ENCODE results near the gene SENP6.
"Not testable (repeated sequence)": the region's sequence is repeated elsewhere in the genome, so short reads cannot be mapped to it uniquely, and the experiment has no call there.

SENP6 gene

GRCh38 chr6:75687937-75688336 lies 86.3 kb downstream of the SENP6 start:
- H3K27ac ChIP-seq (ENCODE audit: low read depth, low read length); H3K27me3 ChIP-seq (ENCODE audit: control insufficient read depth, insufficient read depth, low read length); H3K4me1 ChIP-seq (ENCODE audit: control insufficient read depth, insufficient read depth, low read length); H3K9ac ChIP-seq (ENCODE audit: low read length); H3K4me3 ChIP-seq (ENCODE audit: low read length); H3K36me3 ChIP-seq (ENCODE audit: control insufficient read depth, insufficient read depth, low read length): not testable (repeated sequence)

GRCh38 chr6:75689576-75689975 lies 87.9 kb downstream of the SENP6 start:
- Histone ChIP-seq H3K27ac (ENCODE audit: low read depth, low read length) (no peak overlapping the region), H3K36me3 (ENCODE audit: control insufficient read depth, insufficient read depth, low read length) (peaks cover 8% of the 10 kb centered on the region), H3K27me3 (ENCODE audit: control insufficient read depth, insufficient read depth, low read length) (no peaks in the 10 kb centered on the region), H3K9ac (ENCODE audit: low read length) (no peak overlapping the region), H3K4me3 (ENCODE audit: low read length) (no peak overlapping the region), H3K4me1 (ENCODE audit: control insufficient read depth, insufficient read depth, low read length) (no peaks in the 10 kb centered on the region)

DNA sequence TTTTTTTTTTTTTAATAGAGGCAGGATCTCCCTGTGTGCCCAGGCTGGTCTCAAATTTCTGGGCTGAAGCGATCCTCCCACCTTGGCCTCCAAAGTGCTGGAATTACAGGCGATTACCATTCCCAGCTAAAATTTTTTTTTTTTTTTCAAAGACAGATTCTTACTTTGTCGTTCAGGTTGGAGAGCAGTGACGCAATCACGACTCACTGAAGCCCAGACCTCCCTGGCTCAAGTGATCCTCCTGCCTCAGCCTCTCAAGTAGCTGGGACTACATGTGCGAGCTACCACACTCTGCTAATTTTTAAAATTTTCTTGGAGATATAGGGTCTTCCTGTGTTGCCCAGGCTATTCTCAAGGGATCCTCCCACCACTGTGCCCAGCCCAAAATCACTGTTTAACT lies 89.3 kb downstream of the SENP6 start:
- no peaks in the 10 kb centered on the region for H3K27me3 ChIP-seq (ENCODE audit: control insufficient read depth, insufficient read depth, low read length)
- peaks cover 8% of the 10 kb centered on the region for H3K36me3 ChIP-seq (ENCODE audit: control insufficient read depth, insufficient read depth, low read length)
- no peak overlapping the region for H3K27ac ChIP-seq (ENCODE audit: low read depth, low read length)
- H3K9ac ChIP-seq (ENCODE audit: low read length): no peak overlapping the region
- no peaks in the 10 kb centered on the region for H3K4me1 ChIP-seq (ENCODE audit: control insufficient read depth, insufficient read depth, low read length)
- H3K4me3 ChIP-seq (ENCODE audit: low read length): no peak overlapping the region

GRCh38 chr6:75693534-75693933 lies 91.9 kb downstream of the SENP6 start:
- Histone ChIP-seq H3K4me3 (ENCODE audit: low read length) (no peak overlapping the region), H3K9ac (ENCODE audit: low read length) (no peak overlapping the region), H3K4me1 (ENCODE audit: control insufficient read depth, insufficient read depth, low read length) (no peaks in the 10 kb centered on the region), H3K27ac (ENCODE audit: low read depth, low read length) (no peak overlapping the region), H3K27me3 (ENCODE audit: control insufficient read depth, insufficient read depth, low read length) (no peaks in the 10 kb centered on the region), H3K36me3 (ENCODE audit: control insufficient read depth, insufficient read depth, low read length) (peaks cover 3% of the 10 kb centered on the region)

DNA sequence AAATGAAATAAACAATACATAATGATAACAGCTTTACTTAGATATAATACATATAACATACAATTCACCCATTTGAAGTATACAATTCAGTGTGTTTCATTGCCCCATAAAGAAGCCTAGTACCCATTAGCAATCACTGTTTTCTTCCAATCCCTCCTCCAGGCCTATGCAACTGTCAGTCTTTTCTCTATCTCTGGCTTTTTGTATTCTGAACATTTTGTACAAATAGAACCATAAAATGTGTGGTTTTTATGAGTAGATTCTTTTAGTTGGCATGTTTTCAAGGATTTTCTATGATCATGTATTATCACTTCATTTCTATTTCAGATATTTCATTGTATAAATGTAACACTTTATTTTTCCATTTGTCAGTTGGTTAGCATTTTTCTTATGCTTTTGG lies 92.7 kb downstream of the SENP6 start:
- no peaks in the 10 kb centered on the region for H3K27me3 ChIP-seq (ENCODE audit: control insufficient read depth, insufficient read depth, low read length)
- no peaks in the 10 kb centered on the region for H3K4me1 ChIP-seq (ENCODE audit: control insufficient read depth, insufficient read depth, low read length)
- H3K36me3 ChIP-seq (ENCODE audit: control insufficient read depth, insufficient read depth, low read length): peaks cover 3% of the 10 kb centered on the region
- H3K27ac ChIP-seq (ENCODE audit: low read depth, low read length): no peak overlapping the region
- no peak overlapping the region for H3K9ac ChIP-seq (ENCODE audit: low read length)
- no peak overlapping the region for H3K4me3 ChIP-seq (ENCODE audit: low read length)

DNA sequence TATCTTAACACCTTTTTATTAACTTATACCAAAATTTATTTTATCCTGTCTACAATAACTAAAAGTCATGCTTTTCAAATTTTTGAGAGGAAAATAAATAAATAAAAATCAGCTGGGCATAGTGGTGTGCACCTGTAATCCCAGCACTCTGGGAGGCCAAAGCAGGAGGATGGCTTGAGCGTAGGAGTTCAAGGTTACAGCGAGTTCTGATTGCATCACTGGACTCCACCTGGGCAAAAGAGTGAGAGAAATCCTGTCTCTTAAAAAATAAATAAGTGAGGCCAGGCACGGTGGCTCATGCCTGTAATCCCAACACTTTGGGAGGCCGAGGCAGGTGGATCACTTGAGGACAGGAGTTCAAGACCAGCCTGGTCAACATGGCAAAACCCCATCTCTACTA lies 106.7 kb downstream of the SENP6 start:
- H3K9ac ChIP-seq (ENCODE audit: low read length); H3K4me1 ChIP-seq (ENCODE audit: control insufficient read depth, insufficient read depth, low read length); H3K27me3 ChIP-seq (ENCODE audit: control insufficient read depth, insufficient read depth, low read length); H3K27ac ChIP-seq (ENCODE audit: low read depth, low read length); H3K4me3 ChIP-seq (ENCODE audit: low read length); H3K36me3 ChIP-seq (ENCODE audit: control insufficient read depth, insufficient read depth, low read length): not testable (repeated sequence)

GRCh38 chr6:75711173-75711572 lies 109.5 kb downstream of the SENP6 start:
- peaks cover 7% of the 10 kb centered on the region for H3K36me3 ChIP-seq (ENCODE audit: control insufficient read depth, insufficient read depth, low read length)
- H3K4me3 ChIP-seq (ENCODE audit: low read length): no peak overlapping the region
- no peak overlapping the region for H3K27ac ChIP-seq (ENCODE audit: low read depth, low read length)
- H3K4me1 ChIP-seq (ENCODE audit: control insufficient read depth, insufficient read depth, low read length): no peaks in the 10 kb centered on the region
- no peak overlapping the region for H3K9ac ChIP-seq (ENCODE audit: low read length)
- no peaks in the 10 kb centered on the region for H3K27me3 ChIP-seq (ENCODE audit: control insufficient read depth, insufficient read depth, low read length)

GRCh38 chr6:75719133-75719532 lies 117.5 kb downstream of the SENP6 start:
- Histone ChIP-seq H3K27ac (ENCODE audit: low read depth, low read length) (no peak overlapping the region), H3K4me3 (ENCODE audit: low read length) (no peak overlapping the region), H3K27me3 (ENCODE audit: control insufficient read depth, insufficient read depth, low read length) (no peaks in the 10 kb centered on the region), H3K9ac (ENCODE audit: low read length) (no peak overlapping the region), H3K36me3 (ENCODE audit: control insufficient read depth, insufficient read depth, low read length) (peaks cover 4% of the 10 kb centered on the region), H3K4me1 (ENCODE audit: control insufficient read depth, insufficient read depth, low read length) (no peaks in the 10 kb centered on the region)

DNA sequence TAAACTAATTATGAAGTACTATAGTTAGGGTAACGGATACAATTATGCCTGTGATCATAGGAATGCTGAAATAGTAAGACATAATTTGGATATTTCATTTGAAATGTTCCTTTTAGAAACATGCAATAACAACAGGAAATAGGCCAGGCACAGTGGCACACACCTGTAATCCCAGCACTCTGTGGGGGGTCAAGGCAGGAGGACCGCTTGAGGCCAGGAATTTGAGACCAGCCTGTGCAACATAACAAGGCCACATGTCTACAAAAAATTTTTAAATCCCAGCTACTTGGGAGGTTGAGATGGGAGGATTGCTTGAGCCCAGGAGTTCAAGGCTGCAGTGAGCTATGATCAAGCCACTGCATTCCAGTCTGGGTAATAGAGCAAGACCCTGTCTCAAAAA lies 121.7 kb downstream of the SENP6 start:
- Histone ChIP-seq H3K27ac (ENCODE audit: low read depth, low read length) (no peak overlapping the region), H3K4me3 (ENCODE audit: low read length) (no peak overlapping the region), H3K9ac (ENCODE audit: low read length) (no peak overlapping the region), H3K4me1 (ENCODE audit: control insufficient read depth, insufficient read depth, low read length) (no peaks in the 10 kb centered on the region), H3K27me3 (ENCODE audit: control insufficient read depth, insufficient read depth, low read length) (no peaks in the 10 kb centered on the region), H3K36me3 (ENCODE audit: control insufficient read depth, insufficient read depth, low read length) (no peaks in the 10 kb centered on the region)

DNA sequence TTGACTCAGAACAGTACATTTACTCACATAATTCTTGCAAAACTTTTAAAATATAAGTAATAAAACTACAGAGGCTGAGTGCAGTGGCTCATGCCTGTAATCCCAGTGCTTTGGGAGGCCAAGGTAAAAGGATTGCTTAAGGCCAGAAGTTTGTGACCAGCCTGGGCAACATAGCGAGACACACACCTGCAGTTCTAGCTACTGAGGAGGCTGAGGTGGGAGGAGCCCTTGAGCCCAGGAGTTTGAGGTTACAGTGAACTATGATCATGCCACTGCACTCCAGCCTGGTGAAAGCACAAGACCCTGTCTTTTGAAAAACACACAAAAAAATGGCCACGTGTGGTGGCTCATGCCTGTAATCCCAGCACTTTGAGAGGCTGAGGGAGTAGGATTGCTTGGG lies 125.5 kb downstream of the SENP6 start:
- Histone ChIP-seq H3K4me1 (ENCODE audit: control insufficient read depth, insufficient read depth, low read length) (no peaks in the 10 kb centered on the region), H3K27me3 (ENCODE audit: control insufficient read depth, insufficient read depth, low read length) (no peaks in the 10 kb centered on the region), H3K36me3 (ENCODE audit: control insufficient read depth, insufficient read depth, low read length) (no peaks in the 10 kb centered on the region), H3K27ac (ENCODE audit: low read depth, low read length) (no peak overlapping the region), H3K4me3 (ENCODE audit: low read length) (no peak overlapping the region), H3K9ac (ENCODE audit: low read length) (no peak overlapping the region)

- not testable (repeated sequence) for H3K36me3 ChIP-seq (ENCODE audit: control insufficient read depth, insufficient read depth, low read length); H3K4me3 ChIP-seq (ENCODE audit: low read length); H3K4me1 ChIP-seq (ENCODE audit: control insufficient read depth, insufficient read depth, low read length)
These were observed 129.3 kb downstream of the SENP6 start for GRCh38 chr6:75731029-75731428.

GRCh38 chr6:75735491-75736186 lies 134.0 kb downstream of the SENP6 start:
- no peaks in the 10 kb centered on the region for H3K27me3 ChIP-seq (ENCODE audit: control insufficient read depth, insufficient read depth, low read length)
- no peaks in the 10 kb centered on the region for H3K36me3 ChIP-seq (ENCODE audit: control insufficient read depth, insufficient read depth, low read length)
- no peak overlapping the region for H3K27ac ChIP-seq (ENCODE audit: low read depth, low read length)
- no peaks in the 10 kb centered on the region for H3K4me1 ChIP-seq (ENCODE audit: control insufficient read depth, insufficient read depth, low read length)
- no peak overlapping the region for H3K4me3 ChIP-seq (ENCODE audit: low read length)
- H3K9ac ChIP-seq (ENCODE audit: low read length): no peak overlapping the region

More at GRCh38 chr6:75731029-75731428, 129.3 kb downstream of the SENP6 start:
- not testable (repeated sequence) for H3K27me3 ChIP-seq (ENCODE audit: control insufficient read depth, insufficient read depth, low read length); H3K9ac ChIP-seq (ENCODE audit: low read length); H3K27ac ChIP-seq (ENCODE audit: low read depth, low read length)

DNA sequence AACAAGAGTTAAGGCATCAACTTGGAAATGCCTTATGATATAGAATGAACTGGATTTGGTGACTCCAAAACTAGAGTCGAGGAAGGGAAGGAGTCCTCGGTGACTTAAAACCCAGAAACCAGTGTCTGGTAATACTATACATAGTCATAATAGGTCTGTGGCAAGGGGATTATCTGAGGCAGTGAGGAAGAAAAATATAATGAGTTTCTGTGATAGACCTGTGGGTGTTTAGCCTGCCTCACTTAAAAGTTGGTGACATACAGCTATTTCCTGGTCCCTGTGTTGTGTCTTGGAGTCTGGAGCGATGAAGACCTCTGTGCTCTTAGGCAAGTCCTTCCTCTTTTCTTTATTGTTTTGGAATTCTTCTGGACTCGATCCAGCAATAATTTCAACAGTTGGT lies 142.3 kb downstream of the SENP6 start:
- H3K36me3 ChIP-seq (ENCODE audit: control insufficient read depth, insufficient read depth, low read length): no peaks in the 10 kb centered on the region
- no peak overlapping the region for H3K4me3 ChIP-seq (ENCODE audit: low read length)
- no peaks in the 10 kb centered on the region for H3K27me3 ChIP-seq (ENCODE audit: control insufficient read depth, insufficient read depth, low read length)
- H3K4me1 ChIP-seq (ENCODE audit: control insufficient read depth, insufficient read depth, low read length): no peaks in the 10 kb centered on the region
- no peak overlapping the region for H3K27ac ChIP-seq (ENCODE audit: low read depth, low read length)
- H3K9ac ChIP-seq (ENCODE audit: low read length): no peak overlapping the region

Data from rectal smooth muscle tissue (tissue), 1 donor.